GM12872 (cell line): ENCODE measurements around the gene GFRA1.

Experiments used
- TF ChIP-seq, protein P1 (sequence below): IDR thresholded peaks from 3 replicates; pipeline ENCODE4 v1.5.1; 2011; ENCODE audit warnings: low read depth, mild to moderate bottlenecking, low read length, moderate library complexity; ENCODE audit not compliant: insufficient read depth

Gene GFRA1

DNA sequence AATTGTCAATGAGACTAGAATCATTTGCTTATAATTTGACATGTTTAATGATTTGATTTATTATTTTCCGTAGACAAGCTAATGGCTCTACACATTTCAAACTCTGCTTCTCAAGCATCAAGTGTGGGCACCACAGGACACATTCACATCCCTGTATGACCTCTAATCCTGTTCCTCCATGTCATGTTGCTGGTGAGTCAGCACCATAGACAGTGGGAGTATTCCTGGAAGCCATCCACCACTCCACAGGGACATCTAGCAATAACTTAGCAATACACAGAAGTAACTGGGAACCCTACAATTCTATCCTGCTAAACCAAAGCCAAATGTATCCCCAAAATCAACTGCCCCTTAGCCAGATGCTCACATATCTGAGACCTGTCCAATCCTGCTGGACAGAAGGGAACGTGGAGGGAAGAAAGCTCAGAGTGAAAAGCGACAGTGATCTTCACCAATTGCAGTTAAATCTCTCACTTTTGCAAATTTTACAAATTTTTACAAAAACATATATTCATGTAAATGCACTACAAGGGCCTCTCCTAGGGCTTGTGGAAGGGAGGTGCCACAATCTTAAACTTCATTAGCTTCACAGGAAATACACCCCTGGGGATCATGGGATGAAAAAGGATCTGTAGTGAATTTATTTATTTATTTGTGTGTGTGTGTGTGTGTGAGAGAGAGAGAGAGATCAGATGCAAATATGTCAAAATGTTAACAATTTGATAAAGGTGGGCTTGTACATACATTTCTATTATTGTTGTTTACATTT is 126.5 kb downstream of the GFRA1 start:
- TF ChIP-seq, protein P1, sequence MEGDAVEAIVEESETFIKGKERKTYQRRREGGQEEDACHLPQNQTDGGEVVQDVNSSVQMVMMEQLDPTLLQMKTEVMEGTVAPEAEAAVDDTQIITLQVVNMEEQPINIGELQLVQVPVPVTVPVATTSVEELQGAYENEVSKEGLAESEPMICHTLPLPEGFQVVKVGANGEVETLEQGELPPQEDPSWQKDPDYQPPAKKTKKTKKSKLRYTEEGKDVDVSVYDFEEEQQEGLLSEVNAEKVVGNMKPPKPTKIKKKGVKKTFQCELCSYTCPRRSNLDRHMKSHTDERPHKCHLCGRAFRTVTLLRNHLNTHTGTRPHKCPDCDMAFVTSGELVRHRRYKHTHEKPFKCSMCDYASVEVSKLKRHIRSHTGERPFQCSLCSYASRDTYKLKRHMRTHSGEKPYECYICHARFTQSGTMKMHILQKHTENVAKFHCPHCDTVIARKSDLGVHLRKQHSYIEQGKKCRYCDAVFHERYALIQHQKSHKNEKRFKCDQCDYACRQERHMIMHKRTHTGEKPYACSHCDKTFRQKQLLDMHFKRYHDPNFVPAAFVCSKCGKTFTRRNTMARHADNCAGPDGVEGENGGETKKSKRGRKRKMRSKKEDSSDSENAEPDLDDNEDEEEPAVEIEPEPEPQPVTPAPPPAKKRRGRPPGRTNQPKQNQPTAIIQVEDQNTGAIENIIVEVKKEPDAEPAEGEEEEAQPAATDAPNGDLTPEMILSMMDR, result no peak

DNA sequence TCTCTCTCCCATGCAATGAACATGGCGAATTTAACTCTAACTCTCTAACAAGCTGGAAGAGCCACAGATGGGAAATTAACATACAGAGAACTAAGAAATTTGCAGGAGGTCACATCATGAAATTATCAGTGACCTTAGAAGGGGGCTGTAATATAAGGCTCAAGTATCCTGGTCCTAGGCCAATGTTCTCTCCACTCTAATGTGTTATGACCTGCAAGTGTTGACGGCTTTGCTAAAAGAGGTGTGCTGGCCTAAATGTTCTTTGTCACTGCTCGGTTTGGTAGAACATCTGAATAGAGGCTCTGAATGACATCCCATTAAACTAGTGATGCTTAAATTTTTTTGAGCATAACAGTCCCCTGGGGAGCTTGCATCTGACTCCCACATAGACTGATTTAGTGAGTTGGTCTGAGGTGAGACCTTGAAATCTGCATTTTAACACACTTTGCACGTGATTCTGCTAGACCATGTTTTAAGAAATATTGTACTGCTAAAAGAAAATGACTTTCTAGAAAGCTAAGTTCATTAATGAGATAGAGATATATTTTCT is 129.3 kb downstream of the GFRA1 start:
- TF ChIP-seq, protein P1, result no peak

DNA sequence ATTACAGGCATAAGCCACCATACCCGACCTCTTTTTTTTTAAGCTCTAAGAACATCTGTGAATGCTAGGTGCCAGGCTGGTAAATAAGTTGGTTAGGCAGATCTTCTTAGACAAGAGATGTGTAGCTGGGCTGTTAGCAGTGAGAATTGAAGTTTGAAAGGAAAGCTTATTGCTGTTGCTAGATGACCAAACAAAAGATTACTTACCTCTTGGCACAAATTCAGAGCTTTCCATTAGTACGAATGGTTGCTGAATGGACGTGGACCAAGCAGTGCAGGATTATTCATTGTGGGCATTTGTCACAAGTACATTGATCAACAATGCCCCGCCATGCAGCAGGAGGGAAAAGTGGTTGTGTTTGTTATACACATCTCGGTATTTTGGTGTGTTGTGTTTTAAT is 131.2 kb downstream of the GFRA1 start:
- TF ChIP-seq, protein P1, result no peak

DNA sequence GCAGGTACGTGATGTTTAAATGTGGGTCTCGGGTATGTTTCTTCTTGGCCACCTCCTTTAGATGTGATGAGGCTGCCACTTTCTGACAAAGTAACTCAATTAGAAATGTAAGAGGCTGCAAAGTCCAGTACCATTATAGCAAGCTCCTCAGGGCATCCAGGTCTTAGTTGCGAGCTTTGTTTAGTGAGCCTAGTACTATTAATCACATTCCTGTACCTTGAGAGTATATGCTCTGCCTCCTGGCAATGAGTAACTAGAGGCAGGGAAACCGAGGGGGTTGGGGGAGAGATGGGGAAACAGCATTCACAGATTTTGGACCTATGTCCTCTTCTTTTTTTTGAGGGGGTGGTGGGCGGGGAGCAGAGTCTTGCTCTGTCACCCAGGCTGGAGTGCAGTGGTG is 131.8 kb downstream of the GFRA1 start:
- TF ChIP-seq, protein P1, result no peak

DNA sequence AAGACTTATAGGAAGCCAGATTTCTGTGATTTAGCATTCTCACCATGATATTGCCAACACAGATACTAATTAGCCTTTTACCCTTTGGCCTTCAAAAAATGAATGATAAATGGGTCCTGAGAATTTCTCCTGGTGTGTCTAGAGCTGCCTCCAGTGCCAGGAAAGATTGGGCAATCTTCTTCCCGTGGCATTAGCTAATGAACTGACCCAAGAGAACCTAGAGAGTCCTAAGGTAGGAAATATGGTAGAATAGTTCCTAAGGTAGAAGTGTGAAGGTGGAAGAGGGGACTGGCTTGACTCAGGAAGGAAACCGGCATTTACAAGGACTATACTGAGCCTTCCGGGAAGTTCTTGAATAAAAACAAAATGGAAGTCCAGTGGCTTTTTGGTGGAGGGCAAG is 133.1 kb downstream of the GFRA1 start:
- TF ChIP-seq, protein P1, result no peak

DNA sequence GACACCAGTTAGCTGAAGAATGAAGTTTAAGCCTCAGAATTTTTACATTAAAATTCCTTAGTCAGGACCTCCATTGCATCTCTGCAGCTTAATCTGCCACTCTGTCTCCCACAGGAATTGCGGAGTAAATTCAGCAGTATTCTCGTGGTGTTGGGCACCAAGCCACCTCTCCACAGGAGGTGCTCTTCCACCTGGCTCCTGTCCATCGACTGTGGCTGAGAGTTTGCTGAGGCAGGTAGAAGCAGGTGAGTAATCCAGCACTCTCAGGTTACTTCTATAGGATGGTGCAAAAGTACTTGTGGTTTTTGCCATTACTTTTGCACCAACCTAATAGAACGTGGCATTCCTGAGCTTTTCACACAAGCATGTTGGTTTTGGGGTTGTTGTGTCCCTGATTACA is 134.1 kb downstream of the GFRA1 start:
- TF ChIP-seq, protein P1, result no peak

DNA sequence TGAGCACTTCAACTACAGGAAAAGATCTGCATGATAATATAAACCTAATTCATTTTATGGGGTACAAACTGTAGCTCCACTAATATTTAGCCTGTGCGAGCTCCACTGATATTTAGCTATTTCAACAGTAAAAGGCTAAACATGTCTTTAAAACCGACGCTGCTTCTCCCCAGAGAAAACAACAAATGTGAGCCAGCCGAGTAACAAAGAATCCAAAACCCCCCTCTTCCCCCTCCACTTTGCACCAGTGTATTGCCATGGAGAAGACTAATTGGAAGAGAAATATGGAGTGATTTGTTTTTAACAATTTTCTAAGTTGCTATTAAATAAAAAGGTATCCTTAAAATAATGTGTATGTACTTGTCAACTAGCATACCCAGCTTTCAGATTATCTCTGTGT is 136.7 kb downstream of the GFRA1 start:
- TF ChIP-seq, protein P1, result no peak
